ENCODE data around the gene OPHN1.

- no peak for TF ChIP-seq POLR2A (IDR thresholded peaks at IDR 0.05)
- TF ChIP-seq, protein P1, sequence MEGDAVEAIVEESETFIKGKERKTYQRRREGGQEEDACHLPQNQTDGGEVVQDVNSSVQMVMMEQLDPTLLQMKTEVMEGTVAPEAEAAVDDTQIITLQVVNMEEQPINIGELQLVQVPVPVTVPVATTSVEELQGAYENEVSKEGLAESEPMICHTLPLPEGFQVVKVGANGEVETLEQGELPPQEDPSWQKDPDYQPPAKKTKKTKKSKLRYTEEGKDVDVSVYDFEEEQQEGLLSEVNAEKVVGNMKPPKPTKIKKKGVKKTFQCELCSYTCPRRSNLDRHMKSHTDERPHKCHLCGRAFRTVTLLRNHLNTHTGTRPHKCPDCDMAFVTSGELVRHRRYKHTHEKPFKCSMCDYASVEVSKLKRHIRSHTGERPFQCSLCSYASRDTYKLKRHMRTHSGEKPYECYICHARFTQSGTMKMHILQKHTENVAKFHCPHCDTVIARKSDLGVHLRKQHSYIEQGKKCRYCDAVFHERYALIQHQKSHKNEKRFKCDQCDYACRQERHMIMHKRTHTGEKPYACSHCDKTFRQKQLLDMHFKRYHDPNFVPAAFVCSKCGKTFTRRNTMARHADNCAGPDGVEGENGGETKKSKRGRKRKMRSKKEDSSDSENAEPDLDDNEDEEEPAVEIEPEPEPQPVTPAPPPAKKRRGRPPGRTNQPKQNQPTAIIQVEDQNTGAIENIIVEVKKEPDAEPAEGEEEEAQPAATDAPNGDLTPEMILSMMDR (IDR thresholded peaks at IDR 0.05): peak in 2 of 6 experiments; percentile 15 to 18
Measured at GRCh38 chrX:68238568-68238967, 194.7 kb downstream of the OPHN1 start.

All from adrenal gland (tissue), 5 donors.